Natural killer cell treated with Interleukin-12 subunit alpha and Interleukin-12 subunit beta and Interleukin-15 and Interleukin-18, amount 100 ng/mL, for 72 hours (primary cell): ENCODE results near the gene PNPLA2. TPM values are rescaled to one million over a fixed set of nuclear protein-coding genes. Genes with fewer than 3 reads are reported as not detected.

ENCODE experiments used
- ATAC-seq, 2 donors: fragments of 150-1000 bp; cut with Tn5 transposase in 1 of 2; sonication (Bioruptor Pico), chemical (Tn5 transposase) in 1 of 2; 2 replicates each; pipeline ENCODE4 v1.10.0; 2021
- DNase-seq: peaks from one replicate; pipeline ENCODE4 v3.0.0; 2022; ENCODE audit warnings: low spot score
- H3K27ac Mint-ChIP-seq, 2 donors: 1 replicate in 1 of 2; 2 replicates in 1 of 2; pipeline ENCODE4 v1.8.0; 2022; ENCODE audit warnings: mixed read lengths in 2 of 2, mild to moderate bottlenecking in 1 of 2, moderate library complexity in 1 of 2
- H3K27me3 Mint-ChIP-seq, 2 donors: 1 replicate in 1 of 2; 2 replicates in 1 of 2; pipeline ENCODE4 v1.8.0; 2022; ENCODE audit warnings: mixed read lengths in 2 of 2
- H3K36me3 Mint-ChIP-seq: one replicate; pipeline ENCODE4 v1.8.0; 2022; ENCODE audit warnings: mixed read lengths
- H3K4me1 Mint-ChIP-seq, 2 donors: 1 replicate in 1 of 2; 2 replicates in 1 of 2; pipeline ENCODE4 v1.8.0; 2022; ENCODE audit warnings: low read depth in 2 of 2, mixed read lengths in 2 of 2, mild to moderate bottlenecking in 1 of 2
- H3K4me3 Mint-ChIP-seq: one replicate; pipeline ENCODE4 v1.8.0; 2022; ENCODE audit warnings: mixed read lengths
- H3K9me3 Mint-ChIP-seq: 2 replicates; pipeline ENCODE4 v1.8.0; 2022; ENCODE audit warnings: mixed read lengths
- total RNA-seq, 2 donors: library from RNA; stranded (reverse); gene quantifications; one replicate each; pipeline ENCODE4 v1.2.3, GENCODE V29; 2022

PNPLA2 gene
- total RNA-seq, 2 donors from 2014 or later = 69.0 to 95.0 TPM

DNA sequence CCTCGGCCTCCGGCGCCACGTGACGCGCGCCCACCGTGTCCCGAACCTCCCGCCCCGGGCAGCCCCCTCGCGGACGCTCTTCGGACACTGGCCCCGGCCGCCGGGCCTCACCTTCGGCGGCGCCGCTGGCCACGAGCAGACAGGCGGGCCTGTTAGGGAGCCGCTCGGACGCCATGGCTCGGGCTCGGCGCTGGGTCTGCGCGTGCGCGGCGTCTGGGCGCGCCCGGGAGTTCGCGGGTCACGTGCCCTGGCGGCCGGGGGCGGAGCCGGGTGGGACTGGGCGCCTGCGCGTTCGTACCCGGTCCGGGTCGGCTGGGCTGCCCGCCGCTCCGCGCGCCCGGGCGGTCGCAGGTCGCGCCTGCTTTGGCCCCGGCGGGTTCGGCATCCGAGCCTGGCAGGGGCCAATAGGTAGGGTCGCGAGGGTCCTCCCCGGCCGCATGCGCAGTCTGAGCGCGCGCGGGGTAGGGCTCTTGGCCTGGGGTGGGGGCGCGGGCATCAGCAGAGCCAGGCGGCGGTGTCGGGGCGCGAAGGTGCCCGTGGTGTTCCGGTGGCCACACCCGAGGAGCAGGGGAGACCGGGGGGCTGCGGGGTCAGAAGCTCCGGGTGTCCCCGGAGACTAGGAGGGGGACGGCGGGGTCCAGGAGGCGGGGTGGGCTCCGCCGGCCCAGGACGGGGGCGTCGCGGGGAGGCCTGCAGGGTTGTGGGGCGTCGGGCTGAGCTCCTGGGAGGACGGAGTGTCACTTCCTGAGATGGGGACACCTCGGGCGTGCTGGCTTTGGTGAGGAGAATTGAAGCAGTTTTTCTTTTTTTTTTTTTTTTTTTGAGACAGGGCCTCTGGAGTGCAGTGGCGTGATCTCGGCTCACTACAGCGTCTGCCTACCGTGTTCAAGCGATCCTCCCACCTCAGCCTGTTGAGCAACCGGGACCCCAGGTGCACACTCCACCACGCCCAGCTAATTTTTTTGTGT, 41.1 kb upstream of the PNPLA2 start, which contains the start of gene GATD1:
TSS of gene GATD1 (minus strand) at position 200 of the 968 bp plus-strand sequence. CDS start at position 175, 25 bp downstream.
- no peaks in the 10 kb centered on the region for H3K27me3 Mint-ChIP-seq
- ATAC-seq = peak; percentile 90 to 93
- peak within 1 kb of the TSS; percentile 81 for H3K4me3 Mint-ChIP-seq
- peak within 1 kb of the TSS; percentile 44 to 61 for H3K27ac Mint-ChIP-seq
- H3K36me3 Mint-ChIP-seq = no peaks in the 10 kb centered on the region
- no peaks in the 10 kb centered on the region for H3K9me3 Mint-ChIP-seq
- peaks cover 0 to 15% of the 10 kb centered on the region in 2 donors for H3K4me1 Mint-ChIP-seq
- DNase-seq = peak; percentile 95

DNA sequence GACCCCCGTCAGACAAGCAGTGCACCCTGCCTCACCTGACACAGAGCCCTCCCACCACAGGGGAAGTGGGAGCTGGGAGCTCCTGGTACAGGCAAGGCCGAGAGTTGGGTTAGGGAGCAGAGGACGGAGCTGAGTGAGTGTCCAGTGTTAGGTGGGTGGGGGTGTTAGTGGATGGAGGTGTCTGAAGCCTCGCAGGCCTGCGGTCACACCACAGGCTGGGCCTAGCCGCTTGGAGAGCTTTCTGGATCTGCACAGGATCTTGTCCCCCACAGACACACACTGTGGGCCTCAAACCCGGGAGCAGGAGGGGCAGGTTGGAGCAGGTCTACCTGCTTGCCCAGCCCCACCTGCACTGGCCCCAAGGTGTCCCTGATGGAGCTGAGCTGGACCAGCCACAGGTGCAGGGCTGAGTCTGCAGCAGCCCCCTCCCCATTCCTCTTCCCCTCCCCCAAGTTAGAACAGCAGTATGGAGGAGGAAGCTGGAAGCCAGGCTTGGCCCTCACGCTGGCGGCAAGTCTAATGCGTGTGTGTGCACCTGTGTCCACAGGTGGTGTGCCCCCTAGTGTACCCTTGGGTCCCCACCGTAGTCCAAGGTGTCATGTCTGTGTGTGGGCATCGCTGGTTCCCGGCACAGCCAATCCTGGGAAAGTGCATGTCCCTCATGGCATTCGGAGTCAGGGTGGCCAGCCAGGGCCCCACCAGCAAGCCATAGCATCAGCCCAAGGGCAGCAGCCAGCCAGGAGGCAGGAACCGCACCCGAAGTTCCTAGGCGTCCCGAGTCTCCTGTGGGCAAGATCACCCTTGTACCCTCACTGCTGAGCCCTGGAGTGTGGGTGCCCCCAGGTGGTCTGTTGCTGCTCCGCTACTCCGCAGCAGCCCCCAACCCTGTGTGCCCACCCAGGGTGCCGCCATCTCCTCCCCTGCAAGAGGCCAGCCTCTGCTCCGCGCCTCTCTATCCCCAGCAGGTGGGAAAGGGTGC, 39.4 kb upstream of the PNPLA2 start:
- no peak for DNase-seq
- Mint-ChIP-seq H3K27me3 (no peaks in the 10 kb centered on the region), H3K4me1 (peaks cover 0 to 15% of the 10 kb centered on the region in 2 donors), H3K27ac (no peak overlapping the region), H3K36me3 (no peaks in the 10 kb centered on the region), H3K4me3 (no peak overlapping the region), H3K9me3 (no peaks in the 10 kb centered on the region)
- no peak for ATAC-seq

DNA sequence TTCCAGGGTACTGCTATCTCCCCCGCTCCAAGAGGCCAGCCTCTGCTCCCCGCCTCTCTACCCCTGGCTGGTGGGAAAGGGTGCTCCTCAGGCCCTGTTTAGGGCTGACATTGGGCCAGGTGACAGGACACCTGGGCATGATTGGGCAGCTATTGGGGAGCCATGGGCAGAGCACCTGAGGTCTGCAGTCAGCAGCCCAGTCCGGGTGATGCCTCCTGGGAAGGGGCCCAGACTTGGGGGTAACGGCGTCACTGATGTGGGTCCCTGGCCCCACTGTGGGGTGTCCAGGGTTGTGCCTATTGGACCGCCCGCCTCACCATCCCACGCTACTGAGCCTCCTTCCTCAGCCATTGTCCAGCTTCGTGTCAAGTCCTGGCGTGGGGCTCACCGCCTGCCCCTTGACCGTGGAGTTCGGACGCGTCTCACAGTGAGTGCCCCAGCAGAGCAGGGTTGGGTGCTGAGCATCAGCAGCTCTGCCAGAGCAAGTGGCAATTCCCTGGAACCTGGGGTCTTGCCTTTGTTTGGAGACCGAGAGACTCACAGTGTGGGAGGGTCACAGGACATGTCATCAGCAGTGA, 38.7 kb upstream of the PNPLA2 start:
- DNase-seq (no peak), ATAC-seq (no peak)
- Mint-ChIP-seq H3K27ac (no peak overlapping the region), H3K36me3 (no peaks in the 10 kb centered on the region), H3K27me3 (no peaks in the 10 kb centered on the region), H3K4me3 (no peak overlapping the region), H3K9me3 (no peaks in the 10 kb centered on the region), H3K4me1 (peaks cover 0 to 11% of the 10 kb centered on the region in 2 donors)

DNA sequence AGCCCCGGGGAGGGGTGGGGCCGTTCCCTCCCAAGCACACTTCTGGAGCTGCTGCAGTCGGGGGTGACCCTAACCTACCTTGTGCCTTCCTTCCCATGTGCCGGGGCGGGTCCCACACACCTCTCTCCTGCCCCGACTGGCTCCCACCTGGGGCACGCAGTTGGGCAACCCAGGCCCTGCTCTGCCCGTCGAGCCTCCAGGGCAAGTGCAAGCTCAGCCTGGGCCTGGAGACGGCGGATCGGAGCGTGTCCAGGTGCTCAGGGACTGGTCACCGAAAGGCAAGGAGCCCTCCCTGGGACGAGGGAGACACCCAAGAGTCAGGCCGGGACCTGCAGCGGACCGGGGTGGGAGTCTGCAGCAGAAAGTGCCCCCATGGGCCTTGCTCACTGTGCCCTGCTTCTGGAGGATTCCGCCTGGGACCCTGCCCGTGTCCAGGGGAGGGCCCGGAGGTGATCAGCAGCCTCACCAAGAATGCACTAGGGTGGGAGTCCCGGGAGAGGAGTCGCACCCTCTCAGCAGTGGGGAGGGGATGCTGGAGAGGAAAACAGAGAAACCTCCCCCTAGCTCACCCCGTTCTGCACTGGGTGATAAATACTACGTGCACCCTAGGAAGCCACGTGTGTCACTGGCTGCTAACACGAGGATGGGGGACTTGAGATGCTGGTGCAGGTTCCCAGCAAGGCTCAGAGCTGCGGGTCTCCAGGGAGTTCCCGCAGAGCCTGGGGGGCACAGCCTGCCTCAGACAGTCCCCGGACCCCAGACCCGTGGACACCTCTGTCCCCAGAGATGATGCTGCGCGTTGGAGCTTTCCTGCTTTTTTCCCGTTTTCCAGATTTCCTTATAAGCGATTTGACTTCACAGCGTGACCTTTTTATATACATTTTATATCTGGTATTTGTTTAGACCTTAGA, 36.2 kb upstream of the PNPLA2 start:
- Mint-ChIP-seq H3K27ac (no peak overlapping the region), H3K27me3 (no peaks in the 10 kb centered on the region), H3K4me3 (no peak overlapping the region), H3K36me3 (no peaks in the 10 kb centered on the region), H3K9me3 (no peaks in the 10 kb centered on the region), H3K4me1 (peaks cover 0 to 6% of the 10 kb centered on the region in 2 donors)
- ATAC-seq (no peak), DNase-seq (no peak)

DNA sequence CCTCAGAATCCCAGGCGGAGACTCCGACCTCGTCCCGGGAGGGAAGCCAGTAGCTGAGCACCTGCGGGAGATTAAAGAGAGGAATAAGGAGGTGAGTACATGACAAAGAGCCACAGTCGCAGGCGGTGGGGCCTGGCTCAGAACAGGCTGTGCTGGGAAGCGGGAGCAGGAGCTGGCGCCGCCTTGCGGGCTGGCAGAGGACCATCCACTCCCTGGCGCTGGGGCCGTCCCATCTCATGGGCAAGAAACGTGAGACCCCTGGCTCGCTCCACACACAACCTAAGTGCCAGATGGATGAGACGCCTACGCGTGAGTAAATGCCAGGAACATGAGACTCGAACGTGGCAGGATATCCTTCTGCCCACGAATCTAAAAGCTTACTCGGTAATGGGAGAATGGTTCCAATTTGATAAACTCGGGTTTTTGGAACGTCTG, 35.1 kb upstream of the PNPLA2 start:
- H3K4me1 Mint-ChIP-seq = peaks cover 0 to 6% of the 10 kb centered on the region in 2 donors
- no peaks in the 10 kb centered on the region for H3K27me3 Mint-ChIP-seq
- ATAC-seq (no peak), DNase-seq (no peak)
- no peak overlapping the region for H3K27ac Mint-ChIP-seq
- no peaks in the 10 kb centered on the region for H3K36me3 Mint-ChIP-seq
- no peaks in the 10 kb centered on the region for H3K9me3 Mint-ChIP-seq
- H3K4me3 Mint-ChIP-seq = no peak overlapping the region

DNA sequence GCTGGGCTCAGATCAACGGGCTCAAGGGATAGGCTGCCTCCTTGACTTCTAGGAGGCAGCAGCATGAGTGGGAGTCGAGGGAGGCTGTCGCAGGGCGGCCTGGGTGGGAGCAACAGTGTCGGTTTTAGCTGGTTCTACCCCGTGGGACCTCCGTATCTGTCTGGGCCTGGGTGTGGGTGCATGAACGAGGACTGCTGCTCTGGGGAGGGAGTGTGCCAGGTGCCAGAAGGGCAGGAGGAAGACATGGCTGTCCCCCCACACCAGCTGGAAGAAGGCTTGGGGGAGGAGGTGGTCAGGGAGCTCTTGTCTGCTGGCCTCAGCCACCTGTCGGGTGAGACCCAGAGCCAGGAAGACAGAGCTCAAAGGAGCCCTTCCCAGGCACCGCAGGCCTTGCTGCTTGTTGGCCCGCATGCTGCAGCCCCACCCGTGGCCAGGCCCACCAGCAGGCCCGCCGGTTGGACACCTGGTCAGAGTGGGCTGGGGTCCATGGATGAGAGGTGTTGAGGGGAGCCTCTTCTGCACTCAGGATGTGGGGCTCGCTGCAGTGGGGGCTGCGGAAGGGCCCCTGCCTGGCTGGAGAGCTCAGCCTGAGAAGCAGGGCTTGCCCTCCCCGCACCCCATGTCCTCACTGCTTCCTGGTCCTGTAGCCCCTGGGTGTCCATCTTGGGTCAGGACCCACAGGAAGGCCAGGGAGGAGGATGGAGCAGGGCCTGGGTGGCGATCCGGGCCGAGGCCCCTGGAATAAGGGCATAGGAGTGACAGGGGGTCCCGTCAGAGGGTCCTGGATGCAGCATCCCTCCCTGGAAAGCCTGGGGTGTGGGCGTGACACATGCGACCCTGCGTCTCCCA, 32.3 kb upstream of the PNPLA2 start:
- Mint-ChIP-seq H3K4me3 (no peak overlapping the region), H3K36me3 (no peaks in the 10 kb centered on the region), H3K27ac (no peak overlapping the region), H3K4me1 (peaks cover 0 to 6% of the 10 kb centered on the region in 2 donors), H3K27me3 (no peaks in the 10 kb centered on the region), H3K9me3 (no peaks in the 10 kb centered on the region)
- ATAC-seq (no peak), DNase-seq (no peak)

DNA sequence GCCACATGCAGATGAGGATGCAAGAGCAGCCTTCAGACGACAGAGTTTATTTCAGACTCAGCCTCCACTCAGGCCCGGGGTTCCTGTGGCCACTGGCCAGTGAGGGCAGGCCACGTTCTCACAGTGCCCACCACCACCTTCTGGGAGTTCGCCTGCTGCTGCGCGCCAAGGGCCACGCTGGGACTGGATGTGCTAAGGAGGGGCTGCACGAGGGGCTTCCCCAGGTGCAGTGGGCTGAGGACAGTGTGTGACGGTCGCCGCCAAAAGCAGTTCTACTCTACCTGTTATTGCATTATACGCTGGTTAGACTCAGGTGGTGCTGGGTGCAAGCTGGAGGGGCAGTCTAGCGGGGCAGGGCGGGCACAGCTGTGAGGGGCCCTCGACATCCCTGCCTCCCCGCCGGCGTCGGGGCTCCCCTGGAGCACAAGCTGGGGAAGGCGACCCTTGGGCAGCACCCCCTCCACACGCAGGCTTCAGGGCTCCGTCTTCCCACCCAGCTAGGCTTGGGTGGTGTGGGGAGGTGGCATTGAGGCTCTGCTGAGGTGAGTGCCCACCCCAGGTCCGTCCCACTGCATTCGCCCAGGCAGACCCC, 31.5 kb upstream of the PNPLA2 start:
- Mint-ChIP-seq H3K27me3 (no peaks in the 10 kb centered on the region), H3K4me1 (peaks cover 0 to 6% of the 10 kb centered on the region in 2 donors), H3K9me3 (no peaks in the 10 kb centered on the region), H3K36me3 (no peaks in the 10 kb centered on the region), H3K27ac (no peak overlapping the region), H3K4me3 (no peak overlapping the region)
- ATAC-seq (no peak), DNase-seq (no peak)

DNA sequence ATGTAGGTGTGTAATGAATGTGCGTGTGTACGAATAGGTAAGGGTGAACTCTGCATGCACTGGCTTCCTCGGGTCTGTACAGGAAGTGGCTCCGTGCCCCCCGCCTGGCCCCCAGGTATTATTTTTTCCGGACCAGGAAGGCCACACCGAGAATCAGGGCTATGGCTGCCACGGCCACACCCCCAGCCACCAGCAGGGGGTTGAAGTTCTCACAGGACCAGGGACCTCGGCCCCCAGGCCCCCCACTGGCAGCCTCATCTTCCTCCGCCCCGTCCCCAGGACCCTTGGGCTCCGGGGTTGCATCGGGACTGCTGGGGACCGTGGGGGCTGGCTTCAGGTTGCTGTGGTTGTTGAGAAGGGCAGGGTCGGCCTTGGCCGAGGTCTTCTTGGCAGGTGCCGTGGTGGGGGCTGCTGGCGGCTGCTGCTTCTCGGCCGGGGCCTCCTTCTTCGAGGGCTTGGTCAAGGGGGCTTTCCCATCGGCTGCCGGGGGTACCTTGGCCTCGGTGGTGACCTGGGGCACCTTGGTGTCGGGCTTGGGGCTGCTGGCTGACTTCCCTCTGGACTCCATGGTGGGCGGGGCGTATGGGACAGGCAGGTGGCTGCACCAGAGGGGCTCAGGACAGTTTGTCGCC, 30.6 kb upstream of the PNPLA2 start:
- no peak for DNase-seq
- Mint-ChIP-seq H3K4me1 (peaks cover 0 to 6% of the 10 kb centered on the region in 2 donors), H3K9me3 (no peaks in the 10 kb centered on the region), H3K27me3 (no peaks in the 10 kb centered on the region), H3K4me3 (no peak overlapping the region), H3K27ac (no peak overlapping the region), H3K36me3 (no peaks in the 10 kb centered on the region)
- no peak for ATAC-seq

DNA sequence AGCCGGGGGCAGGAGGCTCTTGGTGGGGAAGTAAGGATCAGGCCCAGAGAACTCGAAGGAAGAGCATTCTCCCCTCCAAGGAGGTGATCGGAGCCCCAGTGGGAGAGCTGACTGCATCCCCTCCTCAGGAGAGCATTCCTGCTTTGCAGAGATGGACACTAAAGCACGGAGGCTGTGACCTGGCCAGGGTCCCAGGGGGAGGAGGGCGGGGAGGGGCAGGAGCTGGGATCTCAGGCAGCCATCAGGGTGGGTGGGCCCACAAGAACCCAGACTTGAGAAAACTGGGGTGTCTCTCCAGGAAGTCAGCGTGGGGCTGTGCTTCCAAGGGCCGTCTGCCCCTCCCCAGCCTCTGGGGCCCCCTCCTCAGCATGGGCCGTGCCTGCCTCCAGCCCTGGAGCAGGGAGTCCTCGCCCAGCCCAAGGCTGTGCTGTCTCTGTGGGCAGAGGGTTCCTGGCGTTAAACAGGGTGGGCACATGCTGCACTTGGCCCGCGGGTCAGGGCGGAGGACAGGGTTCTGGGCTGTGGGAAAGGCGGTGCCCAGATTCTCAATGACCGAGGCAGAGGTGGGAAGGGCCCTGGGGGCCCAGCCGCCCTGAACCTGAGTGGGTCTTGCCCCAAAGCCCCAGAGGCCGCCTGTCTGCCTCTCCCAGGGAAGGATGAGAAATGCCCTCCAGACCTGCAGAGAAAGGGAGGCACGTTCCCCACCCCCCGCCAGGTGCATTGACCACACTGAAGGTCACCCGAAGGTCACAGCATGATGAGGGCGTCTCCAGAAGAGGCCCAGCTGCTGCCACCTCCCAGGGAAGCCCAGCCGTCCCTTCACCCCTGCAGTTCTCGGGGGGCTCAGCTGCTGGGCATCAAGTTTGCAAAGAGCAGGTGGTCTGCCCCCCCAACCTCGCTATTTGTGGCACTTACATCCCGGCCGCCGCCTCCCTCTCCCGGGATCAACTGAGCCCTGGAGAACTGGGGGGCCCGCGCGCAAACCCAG, 29.5 kb upstream of the PNPLA2 start:
- no peaks in the 10 kb centered on the region for H3K9me3 Mint-ChIP-seq
- no peak overlapping the region for H3K27ac Mint-ChIP-seq
- H3K4me1 Mint-ChIP-seq = peaks cover 0 to 6% of the 10 kb centered on the region in 2 donors
- no peak for DNase-seq
- no peak for ATAC-seq
- H3K36me3 Mint-ChIP-seq = no peaks in the 10 kb centered on the region
- no peak overlapping the region for H3K4me3 Mint-ChIP-seq
- H3K27me3 Mint-ChIP-seq = no peaks in the 10 kb centered on the region

DNA sequence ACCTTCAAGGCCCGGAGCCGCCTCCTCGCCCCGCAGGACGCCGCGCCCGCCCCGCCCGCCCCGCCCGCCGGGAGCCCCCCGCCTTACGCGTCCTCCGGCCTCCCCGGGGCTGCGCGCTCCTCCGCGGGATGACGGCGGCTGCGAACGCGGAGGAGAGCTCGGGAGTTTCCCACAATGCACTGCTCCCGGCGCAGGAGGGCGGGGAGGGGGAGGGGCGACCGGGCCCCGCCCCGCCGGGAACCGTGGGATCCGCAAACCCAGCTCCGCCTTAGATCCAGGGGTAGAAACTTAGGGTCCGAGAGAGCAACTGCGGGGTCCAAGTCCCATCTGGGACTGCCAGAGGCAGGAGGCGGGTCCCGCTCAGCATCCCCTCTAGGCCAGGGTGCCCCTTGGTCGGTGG, 28.8 kb upstream of the PNPLA2 start, which contains the start of gene CEND1:
TSS of gene CEND1 (minus strand) at position 148 of the 400 bp plus-strand sequence. CDS start 1,514 bp downstream, outside the sequence.
- no peak within 1 kb of the TSS for H3K4me3 Mint-ChIP-seq
- DNase-seq = no peak
- no peaks in the 10 kb centered on the region for H3K9me3 Mint-ChIP-seq
- H3K27me3 Mint-ChIP-seq = no peaks in the 10 kb centered on the region
- H3K4me1 Mint-ChIP-seq = peaks cover 0 to 6% of the 10 kb centered on the region in 2 donors
- H3K36me3 Mint-ChIP-seq = no peaks in the 10 kb centered on the region
- no peak within 1 kb of the TSS for H3K27ac Mint-ChIP-seq
- peak; percentile 56 to 66 for ATAC-seq
